ENCODE results near the gene CPA5. TPM values are rescaled to one million over a fixed set of nuclear protein-coding genes. Genes with fewer than 3 reads are reported as not detected.
"Not testable (repeated sequence)": the region's sequence is repeated elsewhere in the genome, so short reads cannot be mapped to it uniquely, and the experiment has no call there.

Gene CPA5
- total and polyA plus RNA-seq, 8 donors = 0.09 to 0.35 (median 0.20) TPM; not detected in 4

- Histone ChIP-seq H3K27ac (no peak overlapping the region), H3K27me3 (no peaks in the 10 kb centered on the region), H3K9me3 (no peaks in the 10 kb centered on the region), H3K4me1 (no peaks in the 10 kb centered on the region), H3K36me3 (no peaks in the 10 kb centered on the region), H3K4me3 (no peak overlapping the region)
- ATAC-seq = no peak
- WGBS, 2 donors = 100% methylated on average over 1 of the region's 1 CpG
- TF ChIP-seq CTCF (IDR thresholded peaks at IDR 0.05) = no peak
- no peak for FAIRE-seq
- intact Hi-C loops (cut with DNase I) = no loop called here
- no peak for DNase-seq
These were observed 25.1 kb upstream of the CPA5 start for GRCh38 chr7:130319541-130319940.

DNA sequence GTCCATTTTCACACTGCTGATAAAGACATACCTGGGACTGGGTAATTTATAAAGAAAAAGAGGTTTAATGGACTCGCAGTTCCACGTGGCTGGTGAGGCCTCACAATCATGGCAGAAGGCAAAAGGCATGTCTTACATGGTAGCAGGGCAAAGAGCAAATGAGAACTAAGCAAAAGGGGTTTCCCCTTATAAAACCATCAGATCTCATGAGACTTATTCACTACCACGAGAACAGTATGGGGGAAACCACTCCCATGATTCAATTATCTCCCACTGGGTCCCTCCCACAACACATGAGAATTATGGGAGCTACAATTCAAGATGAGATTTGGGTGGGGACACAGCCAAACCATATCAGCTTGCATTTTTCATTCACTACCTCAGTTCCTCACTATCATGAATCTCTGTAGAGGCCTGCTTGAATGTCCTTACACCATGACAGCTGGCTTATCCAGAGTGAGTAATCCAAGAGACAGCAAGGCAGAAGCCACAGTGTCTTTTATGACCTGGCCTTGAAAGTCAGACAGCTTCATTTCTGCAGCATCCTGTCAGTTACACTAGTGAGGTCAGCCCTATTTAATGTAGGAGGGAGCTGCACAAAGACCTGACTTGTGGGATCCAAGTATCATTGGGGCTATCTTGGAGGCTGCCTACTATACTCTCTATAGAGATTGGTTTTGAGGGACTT is 22.9 kb upstream of the CPA5 start:
- H3K27ac ChIP-seq; H3K4me3 ChIP-seq; DNase-seq; H3K36me3 ChIP-seq; H3K27me3 ChIP-seq; FAIRE-seq; intact Hi-C loops (cut with DNase I); H3K4me1 ChIP-seq; H3K9me3 ChIP-seq; ATAC-seq: not testable (repeated sequence)
- 86 to 94% methylated on average over 3 of the region's 3 CpGs for WGBS, 2 donors

- Histone ChIP-seq H3K36me3 (no peaks in the 10 kb centered on the region), H3K9me3 (no peaks in the 10 kb centered on the region), H3K27ac (no peak overlapping the region), H3K27me3 (no peaks in the 10 kb centered on the region), H3K4me3 (no peak overlapping the region), H3K4me1 (no peaks in the 10 kb centered on the region)
- 91 to 92% methylated on average over 7 of the region's 7 CpGs for WGBS, 2 donors
- TF ChIP-seq CTCF (IDR thresholded peaks at IDR 0.05) = no peak
- FAIRE-seq = no peak
- intact Hi-C loops (cut with DNase I) = no loop called here
- no peak for ATAC-seq
- DNase-seq = no peak
These were observed 22.0 kb upstream of the CPA5 start for GRCh38 chr7:130322615-130323014.

GRCh38 chr7:130324306-130324943 is 20.2 kb upstream of the CPA5 start:
- ATAC-seq = no peak
- FAIRE-seq = no peak
- no peak for TF ChIP-seq CTCF (IDR thresholded peaks at IDR 0.05)
- no peaks in the 10 kb centered on the region for H3K36me3 ChIP-seq
- no peaks in the 10 kb centered on the region for H3K27me3 ChIP-seq
- intact Hi-C loops (cut with DNase I) = no loop called here
- no peaks in the 10 kb centered on the region for H3K9me3 ChIP-seq
- no peak overlapping the region for H3K4me3 ChIP-seq
- no peaks in the 10 kb centered on the region for H3K4me1 ChIP-seq
- H3K27ac ChIP-seq = no peak overlapping the region
- WGBS, 2 donors = 94 to 96% methylated on average over 10 of the region's 10 CpGs
- DNase-seq = no peak

DNA sequence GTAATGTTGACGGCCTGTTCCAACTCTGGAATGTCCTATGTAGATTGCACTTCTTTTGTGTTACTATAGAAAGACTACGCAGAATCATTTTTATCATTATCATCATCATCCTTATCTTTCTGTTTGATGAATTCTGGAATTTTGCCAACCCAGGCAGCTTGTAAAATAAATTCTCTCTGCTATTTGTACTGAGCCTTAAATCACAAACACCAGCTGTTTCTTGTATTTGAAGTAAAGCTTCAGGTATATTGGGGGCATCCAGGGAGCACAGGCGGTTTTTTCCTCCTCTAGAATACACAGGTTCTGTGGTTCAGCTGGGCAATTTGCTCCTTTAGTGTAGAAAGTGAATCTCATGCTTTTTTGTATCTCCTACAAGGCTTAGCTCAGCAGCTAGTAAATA is 14.9 kb upstream of the CPA5 start:
- Histone ChIP-seq H3K4me1 (no peaks in the 10 kb centered on the region), H3K4me3 (no peak overlapping the region), H3K27me3 (no peaks in the 10 kb centered on the region), H3K9me3 (no peaks in the 10 kb centered on the region), H3K27ac (no peak overlapping the region), H3K36me3 (no peaks in the 10 kb centered on the region)
- TF ChIP-seq CTCF (IDR thresholded peaks at IDR 0.05) = no peak
- ATAC-seq (no peak), DNase-seq (no peak), FAIRE-seq (no peak)
- intact Hi-C loops (cut with DNase I) = no loop called here
- WGBS, 2 donors = 83 to 87% methylated on average over 3 of the region's 3 CpGs

Data from pancreas (tissue), 10 donors.